ENCODE measurements around the gene ATP6V0E2.
"Not testable (repeated sequence)": the region's sequence is repeated elsewhere in the genome, so short reads cannot be mapped to it uniquely, and the experiment has no call there.

Gene ATP6V0E2

GRCh38 chr7:149884016-149884415 is 10.2 kb downstream of the ATP6V0E2 start:
- no peaks in the 10 kb centered on the region for H3K27me3 Mint-ChIP-seq
- H3K27ac Mint-ChIP-seq, result no peak overlapping the region
- DNase-seq, result no peak
- peaks cover 14 to 24% of the 10 kb centered on the region in 2 donors for H3K4me1 Mint-ChIP-seq
- ATAC-seq (replicated peaks), result no peak
- H3K36me3 Mint-ChIP-seq, result peaks cover 10 to 19% of the 10 kb centered on the region in 2 donors
- H3K9me3 Mint-ChIP-seq, result no peaks in the 10 kb centered on the region
- no peak overlapping the region for H3K4me3 Mint-ChIP-seq

GRCh38 chr7:149884541-149884940 is 10.8 kb downstream of the ATP6V0E2 start:
- ATAC-seq (replicated peaks), result no peak
- Mint-ChIP-seq H3K36me3 (peaks cover 8 to 17% of the 10 kb centered on the region in 2 donors), H3K9me3 (no peaks in the 10 kb centered on the region), H3K27me3 (no peaks in the 10 kb centered on the region), H3K27ac (no peak overlapping the region), H3K4me1 (peaks cover 14 to 24% of the 10 kb centered on the region in 2 donors), H3K4me3 (no peak overlapping the region)
- DNase-seq, result no peak

- no peaks in the 10 kb centered on the region for H3K27me3 Mint-ChIP-seq
- peaks cover 14 to 24% of the 10 kb centered on the region in 2 donors for H3K4me1 Mint-ChIP-seq
- no peaks in the 10 kb centered on the region for H3K9me3 Mint-ChIP-seq
- no peak for ATAC-seq (replicated peaks)
- H3K27ac Mint-ChIP-seq, result no peak overlapping the region
- H3K36me3 Mint-ChIP-seq, result peaks cover 6 to 8% of the 10 kb centered on the region in 2 donors
- no peak overlapping the region for H3K4me3 Mint-ChIP-seq
- DNase-seq, result no peak
These were observed 11.6 kb downstream of the ATP6V0E2 start for GRCh38 chr7:149885191-149886017.

- H3K36me3 Mint-ChIP-seq, result peaks cover 2 to 7% of the 10 kb centered on the region in 2 donors
- no peak overlapping the region for H3K27ac Mint-ChIP-seq
- DNase-seq, result no peak
- no peaks in the 10 kb centered on the region for H3K9me3 Mint-ChIP-seq
- peak; percentile 55 to 56 for ATAC-seq (replicated peaks)
- peaks cover 14 to 24% of the 10 kb centered on the region in 2 donors for H3K4me1 Mint-ChIP-seq
- H3K4me3 Mint-ChIP-seq, result no peak overlapping the region
- no peaks in the 10 kb centered on the region for H3K27me3 Mint-ChIP-seq
These were observed 12.2 kb downstream of the ATP6V0E2 start for GRCh38 chr7:149886018-149886415.

- Mint-ChIP-seq H3K27me3 (no peaks in the 10 kb centered on the region), H3K27ac (no peak overlapping the region), H3K36me3 (peaks cover 2 to 3% of the 10 kb centered on the region in 2 donors), H3K9me3 (no peaks in the 10 kb centered on the region), H3K4me1 (peaks cover 14 to 24% of the 10 kb centered on the region in 2 donors), H3K4me3 (no peak overlapping the region)
- ATAC-seq (replicated peaks) (no peak), DNase-seq (no peak)
These were observed 13.5 kb downstream of the ATP6V0E2 start for GRCh38 chr7:149887311-149887710.

GRCh38 chr7:149890715-149891114 is 16.9 kb downstream of the ATP6V0E2 start:
- H3K4me3 Mint-ChIP-seq; ATAC-seq (replicated peaks); H3K36me3 Mint-ChIP-seq; H3K27ac Mint-ChIP-seq; H3K9me3 Mint-ChIP-seq; H3K27me3 Mint-ChIP-seq; DNase-seq: not testable (repeated sequence)
- peaks cover 10 to 19% of the 10 kb centered on the region in 2 donors for H3K4me1 Mint-ChIP-seq

GRCh38 chr7:149894957-149895356 is 21.2 kb downstream of the ATP6V0E2 start:
- not testable (repeated sequence) for ATAC-seq (replicated peaks); H3K9me3 Mint-ChIP-seq; H3K27me3 Mint-ChIP-seq

GRCh38 chr7:149907776-149908376 is 34.1 kb downstream of the ATP6V0E2 start:
- not testable (repeated sequence) for H3K9me3 Mint-ChIP-seq; ATAC-seq (replicated peaks); H3K36me3 Mint-ChIP-seq; H3K4me3 Mint-ChIP-seq; H3K27me3 Mint-ChIP-seq; H3K4me1 Mint-ChIP-seq; DNase-seq; H3K27ac Mint-ChIP-seq

More at GRCh38 chr7:149894957-149895356, 21.2 kb downstream of the ATP6V0E2 start:
- not testable (repeated sequence) for H3K4me1 Mint-ChIP-seq, H3K27ac Mint-ChIP-seq, H3K36me3 Mint-ChIP-seq, H3K4me3 Mint-ChIP-seq, DNase-seq

GRCh38 chr7:149910219-149910618 is 36.5 kb downstream of the ATP6V0E2 start:
- not testable (repeated sequence) for H3K27me3 Mint-ChIP-seq; H3K4me1 Mint-ChIP-seq; ATAC-seq (replicated peaks); H3K9me3 Mint-ChIP-seq; H3K4me3 Mint-ChIP-seq; H3K27ac Mint-ChIP-seq; DNase-seq; H3K36me3 Mint-ChIP-seq

GRCh38 chr7:149912126-149912525 is 38.4 kb downstream of the ATP6V0E2 start:
- H3K27me3 Mint-ChIP-seq; H3K9me3 Mint-ChIP-seq; DNase-seq; ATAC-seq (replicated peaks); H3K4me3 Mint-ChIP-seq; H3K27ac Mint-ChIP-seq; H3K36me3 Mint-ChIP-seq; H3K4me1 Mint-ChIP-seq: not testable (repeated sequence)

- H3K27me3 Mint-ChIP-seq; H3K27ac Mint-ChIP-seq; H3K36me3 Mint-ChIP-seq; ATAC-seq (replicated peaks); H3K9me3 Mint-ChIP-seq; DNase-seq; H3K4me3 Mint-ChIP-seq; H3K4me1 Mint-ChIP-seq: not testable (repeated sequence)
These were observed 52.6 kb downstream of the ATP6V0E2 start for GRCh38 chr7:149926414-149926813.

All from stimulated activated naive B cell treated with anti-CD40 and anti-IgM and Interleukin-4, amounts not matched to agents 10 μg/mL and 1 μg/mL and 100 μg/mL, for 72 hours (primary cell).